GM06990 (cell line): Measurements from ENCODE around the gene UNC45A.

Source experiments
- DNase-seq: peaks from one replicate; pipeline ENCODE4 v3.0.0-alpha.2; 2011; ENCODE audit not compliant: insufficient read length; ENCODE audit errors: extremely low read depth
- H3K27me3 ChIP-seq: replicated peaks from 2 replicates; pipeline ENCODE4 v1.6.0; 2011; ENCODE audit warnings: low read length; ENCODE audit not compliant: control insufficient read depth, insufficient read depth
- H3K36me3 ChIP-seq: 2 replicates; pipeline ENCODE4 v1.5.1; 2011; ENCODE audit warnings: low read length; ENCODE audit not compliant: control insufficient read depth, insufficient read depth
- H3K4me3 ChIP-seq: replicated peaks from 2 replicates; pipeline ENCODE4 v1.5.1; 2011; ENCODE audit warnings: low read depth, mild to moderate bottlenecking, control low read depth, low read length
- TF ChIP-seq, protein P1 (sequence below): IDR thresholded peaks from 2 replicates; pipeline ENCODE4 v1.5.1; 2011; ENCODE audit warnings: low read length, control low read depth, mild to moderate bottlenecking, inconsistent platforms; ENCODE audit not compliant: insufficient read depth, poor library complexity, severe bottlenecking

The UNC45A gene

DNA sequence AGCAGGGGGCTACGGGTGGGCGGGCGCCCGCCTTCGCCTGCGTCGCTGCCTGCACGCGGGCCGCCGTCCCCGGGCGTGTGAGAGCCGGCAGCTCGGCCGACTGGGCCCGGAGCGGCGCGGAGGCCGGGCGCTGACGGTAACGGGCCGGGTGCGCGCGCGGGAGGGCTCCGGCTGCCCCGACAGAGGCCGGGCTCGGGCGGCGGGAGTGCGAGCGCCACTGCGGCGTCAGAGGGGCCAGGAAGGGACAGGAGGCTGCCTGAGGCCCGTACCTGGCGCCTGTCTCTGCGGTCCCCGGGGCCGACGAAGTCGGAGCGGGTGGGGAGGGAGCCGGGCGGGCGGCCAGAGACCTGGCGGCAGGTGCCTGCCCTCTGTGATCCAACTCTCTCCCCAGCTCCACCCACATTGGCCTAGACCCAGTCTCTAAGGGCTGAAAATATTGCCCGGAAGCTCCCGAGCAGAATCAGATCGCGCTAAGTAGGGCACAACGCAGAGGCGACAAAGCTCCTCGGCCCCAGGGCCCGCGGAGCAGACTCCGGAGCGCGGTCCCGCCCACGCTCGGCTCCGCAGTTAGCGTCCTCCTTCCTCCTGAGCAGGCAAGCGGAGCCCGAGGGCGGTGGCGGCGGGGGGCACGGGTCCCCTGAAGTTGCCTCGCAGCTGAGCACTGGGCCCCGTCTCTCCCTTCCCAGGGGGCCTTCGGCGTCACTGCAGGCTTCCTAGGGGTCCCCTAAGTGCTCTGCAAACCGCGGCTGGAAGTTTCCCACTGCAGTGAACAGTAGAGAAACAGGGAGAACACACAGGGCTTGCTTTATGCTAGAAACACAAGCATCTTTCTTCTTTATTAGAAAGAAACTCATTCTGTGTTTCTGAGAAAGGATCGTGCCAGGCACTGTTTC is 32.0 kb upstream of the UNC45A start, which contains the start of gene MAN2A2:
Gene MAN2A2 (plus strand): TSS at position 463 of the 893 bp plus-strand sequence. CDS start 906 bp downstream, outside the sequence.
- TF ChIP-seq, protein P1, sequence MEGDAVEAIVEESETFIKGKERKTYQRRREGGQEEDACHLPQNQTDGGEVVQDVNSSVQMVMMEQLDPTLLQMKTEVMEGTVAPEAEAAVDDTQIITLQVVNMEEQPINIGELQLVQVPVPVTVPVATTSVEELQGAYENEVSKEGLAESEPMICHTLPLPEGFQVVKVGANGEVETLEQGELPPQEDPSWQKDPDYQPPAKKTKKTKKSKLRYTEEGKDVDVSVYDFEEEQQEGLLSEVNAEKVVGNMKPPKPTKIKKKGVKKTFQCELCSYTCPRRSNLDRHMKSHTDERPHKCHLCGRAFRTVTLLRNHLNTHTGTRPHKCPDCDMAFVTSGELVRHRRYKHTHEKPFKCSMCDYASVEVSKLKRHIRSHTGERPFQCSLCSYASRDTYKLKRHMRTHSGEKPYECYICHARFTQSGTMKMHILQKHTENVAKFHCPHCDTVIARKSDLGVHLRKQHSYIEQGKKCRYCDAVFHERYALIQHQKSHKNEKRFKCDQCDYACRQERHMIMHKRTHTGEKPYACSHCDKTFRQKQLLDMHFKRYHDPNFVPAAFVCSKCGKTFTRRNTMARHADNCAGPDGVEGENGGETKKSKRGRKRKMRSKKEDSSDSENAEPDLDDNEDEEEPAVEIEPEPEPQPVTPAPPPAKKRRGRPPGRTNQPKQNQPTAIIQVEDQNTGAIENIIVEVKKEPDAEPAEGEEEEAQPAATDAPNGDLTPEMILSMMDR = no peak
- H3K36me3 ChIP-seq = peaks cover 28% of the 10 kb centered on the region
- no peaks in the 10 kb centered on the region for H3K27me3 ChIP-seq
- DNase-seq = peak; percentile 84
- H3K4me3 ChIP-seq = peak within 1 kb of the TSS; percentile 80

DNA sequence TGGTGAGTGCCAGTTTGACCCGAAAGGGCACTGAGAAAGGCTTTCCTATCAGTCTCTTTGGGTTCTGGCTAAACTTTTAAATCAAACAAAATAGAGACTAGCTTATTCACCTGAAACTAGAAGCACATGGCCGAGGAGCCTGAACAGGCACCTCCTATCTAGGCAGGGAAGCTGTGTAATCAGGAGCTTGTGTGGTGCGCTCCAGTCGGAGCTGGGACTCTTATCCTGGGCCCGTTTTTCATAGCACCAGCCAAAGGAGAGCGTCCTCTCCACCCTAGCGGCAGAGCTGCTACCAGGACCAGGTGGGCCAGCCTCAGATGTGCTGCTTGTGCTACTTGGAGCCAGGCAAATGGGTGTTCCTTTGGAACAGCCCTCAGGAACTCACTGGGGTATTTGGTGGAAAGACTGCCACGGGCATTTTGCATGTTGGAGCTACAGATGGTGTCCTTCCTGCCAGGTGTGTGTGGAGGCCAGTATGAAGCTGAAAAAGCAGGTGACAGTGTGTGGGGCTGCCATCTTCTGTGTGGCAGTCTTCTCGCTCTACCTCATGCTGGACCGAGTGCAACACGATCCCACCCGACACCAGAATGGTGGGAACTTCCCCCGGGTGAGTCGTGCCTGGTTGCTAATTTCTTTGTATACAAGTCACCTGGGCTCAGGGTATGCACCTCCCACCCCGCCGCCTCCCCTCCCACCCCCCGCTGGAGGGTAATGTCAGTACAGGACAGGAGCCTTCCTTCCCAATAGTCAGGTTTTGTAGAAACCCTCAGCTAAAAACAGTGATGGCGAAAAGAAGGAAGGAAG is 31.1 kb upstream of the UNC45A start:
- Histone ChIP-seq H3K27me3 (no peaks in the 10 kb centered on the region), H3K4me3 (peak overlapping the region; percentile 80)
- no peak for DNase-seq

DNA sequence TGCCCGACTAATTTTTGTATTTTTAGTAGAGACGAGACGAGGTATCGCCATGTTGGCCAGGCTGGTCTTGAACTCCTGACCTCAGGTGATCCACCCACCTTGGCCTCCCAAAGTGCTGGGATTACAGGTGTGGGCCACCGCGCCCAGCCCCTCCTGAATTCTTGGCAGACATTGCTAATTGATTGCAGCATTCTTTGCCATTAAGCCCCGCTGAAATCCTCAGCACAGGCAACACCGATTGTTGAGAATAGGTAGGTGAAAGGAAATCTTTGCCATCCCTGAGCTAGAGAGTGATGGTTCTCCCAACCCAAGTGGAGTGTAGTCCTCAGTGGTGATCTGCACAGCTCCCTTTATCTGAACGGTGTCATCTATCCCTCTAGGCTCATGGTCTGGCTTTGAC is 30.3 kb upstream of the UNC45A start:
- Histone ChIP-seq H3K27me3 (no peaks in the 10 kb centered on the region), H3K4me3 (no peak overlapping the region), H3K36me3 (peaks cover 35% of the 10 kb centered on the region)
- TF ChIP-seq, protein P1 = no peak
- no peak for DNase-seq

More for the DNA sequence above, 31.1 kb upstream of the UNC45A start:
- H3K36me3 ChIP-seq = peaks cover 30% of the 10 kb centered on the region
- TF ChIP-seq, protein P1 = no peak

DNA sequence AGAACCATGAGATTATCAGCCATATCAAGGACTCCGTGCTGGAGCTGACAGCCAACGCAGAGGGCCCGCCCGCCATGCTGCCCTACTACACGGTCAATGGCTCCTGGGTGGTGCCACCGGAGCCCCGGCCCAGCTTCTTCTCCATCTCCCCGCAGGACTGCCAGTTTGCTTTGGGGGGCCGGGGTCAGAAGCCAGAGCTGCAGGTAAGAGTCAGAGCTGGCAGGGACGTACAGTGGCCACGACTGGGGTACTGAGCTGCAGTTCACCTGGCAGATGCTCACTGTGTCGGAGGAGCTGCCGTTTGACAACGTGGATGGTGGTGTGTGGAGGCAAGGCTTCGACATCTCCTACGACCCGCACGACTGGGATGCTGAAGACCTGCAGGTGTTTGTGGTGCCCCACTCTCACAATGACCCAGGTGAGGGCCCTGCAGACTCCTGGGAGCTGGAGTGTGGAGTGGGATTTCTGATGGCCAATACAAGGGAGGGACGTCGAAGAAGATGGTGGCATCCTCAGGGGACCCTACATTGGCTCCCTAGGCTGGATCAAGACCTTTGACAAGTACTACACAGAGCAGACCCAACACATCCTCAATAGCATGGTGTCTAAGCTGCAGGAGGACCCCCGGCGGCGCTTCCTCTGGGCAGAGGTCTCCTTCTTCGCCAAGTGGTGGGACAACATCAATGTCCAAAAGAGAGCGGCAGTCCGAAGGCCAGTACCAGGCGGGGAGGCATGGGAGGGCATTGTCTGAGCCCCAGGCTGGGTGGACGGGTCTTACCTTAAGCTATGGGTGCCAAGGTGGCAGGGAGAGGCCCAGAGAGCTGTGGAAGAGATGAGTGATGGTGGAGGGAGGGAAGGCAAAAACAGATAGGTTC is 29.5 kb upstream of the UNC45A start:
- Histone ChIP-seq H3K27me3 (no peaks in the 10 kb centered on the region), H3K4me3 (no peak overlapping the region), H3K36me3 (peaks cover 40% of the 10 kb centered on the region)
- no peak for DNase-seq
- TF ChIP-seq, protein P1 = no peak

DNA sequence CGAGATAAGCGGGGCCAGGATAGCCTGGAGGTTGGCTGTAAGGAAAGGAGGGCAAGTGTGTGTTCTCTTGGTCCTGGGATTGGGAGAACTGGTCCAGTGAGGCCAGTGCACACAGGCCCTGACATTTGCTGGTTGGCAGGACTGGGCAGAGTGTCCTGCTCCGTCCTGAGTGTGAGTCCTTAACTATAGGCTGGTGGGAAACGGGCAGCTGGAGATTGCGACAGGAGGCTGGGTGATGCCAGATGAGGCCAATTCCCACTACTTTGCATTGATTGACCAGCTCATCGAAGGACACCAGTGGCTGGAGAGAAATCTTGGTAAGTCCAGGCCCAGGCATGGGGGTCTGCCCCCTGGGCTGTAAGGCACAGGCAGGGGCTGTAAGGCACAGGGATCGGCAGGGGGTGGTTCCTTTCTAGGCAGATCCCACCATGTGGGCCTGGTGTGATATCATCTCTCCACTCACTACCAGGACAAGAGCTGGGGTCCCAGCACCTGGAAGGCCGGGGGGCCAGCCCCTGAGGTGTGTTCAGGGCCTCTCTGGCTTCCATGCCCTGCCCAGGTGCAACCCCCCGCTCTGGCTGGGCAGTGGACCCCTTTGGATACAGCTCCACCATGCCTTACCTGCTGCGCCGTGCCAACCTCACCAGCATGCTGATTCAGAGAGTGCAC is 28.8 kb upstream of the UNC45A start:
- H3K4me3 ChIP-seq = no peak overlapping the region
- H3K27me3 ChIP-seq = no peaks in the 10 kb centered on the region
- DNase-seq = no peak
- H3K36me3 ChIP-seq = peaks cover 47% of the 10 kb centered on the region
- TF ChIP-seq, protein P1 = no peak
